HepG2 (cell line): ENCODE measurements around the gene ZBTB46. TPM values are rescaled to one million over a fixed set of nuclear protein-coding genes. Genes with fewer than 3 reads are reported as not detected.

Experiments used
- AKAP8 ChIP-seq: sonication (generic); formaldehyde crosslinking; IDR thresholded peaks from 2 replicates; pipeline ENCODE4 v1.5.1; 2020; ENCODE audit warnings: mild to moderate bottlenecking, missing genetic modification reagents
- DPF2 ChIP-seq: sonication (generic); formaldehyde crosslinking; IDR thresholded peaks from 2 replicates; pipeline ENCODE4 v1.4.0; 2020; ENCODE audit warnings: mild to moderate bottlenecking, low read depth, missing genetic modification reagents, borderline replicate concordance
- GFI1 ChIP-seq: sonication (generic); formaldehyde crosslinking; IDR thresholded peaks from 2 replicates; pipeline ENCODE4 v1.5.0; 2020; ENCODE audit warnings: missing genetic modification reagents, mild to moderate bottlenecking, borderline replicate concordance
- IRF1 ChIP-seq: sonication (generic); formaldehyde crosslinking; IDR thresholded peaks from 2 replicates; pipeline ENCODE4 v1.4.0; 2020; ENCODE audit warnings: low read depth, mild to moderate bottlenecking, missing genetic modification reagents
- ISX ChIP-seq: sonication (generic); formaldehyde crosslinking; conservative IDR thresholded peaks from 2 replicates; pipeline ENCODE4 v1.5.0; 2020; ENCODE audit warnings: missing genetic modification reagents
- MAZ ChIP-seq, 2 experiments: sonication (generic) in 1 of 2; formaldehyde crosslinking in 1 of 2; IDR thresholded peaks; 2 replicates each; pipeline versions ENCODE4 v1.5.0 to v1.6.1; 2012 to 2020; ENCODE audit warnings: low read depth in 2 of 2, mild to moderate bottlenecking in 2 of 2, borderline replicate concordance in 1 of 2, improper control_type of control experiment in 1 of 2, low read length in 1 of 2, missing genetic modification reagents in 1 of 2, moderate library complexity in 1 of 2
- MEF2D ChIP-seq: sonication (generic); formaldehyde crosslinking; IDR thresholded peaks from 2 replicates; pipeline ENCODE4 v1.5.1; 2020; ENCODE audit warnings: mild to moderate bottlenecking, missing genetic modification reagents
- MIER3 ChIP-seq: IDR thresholded peaks from 2 replicates; pipeline ENCODE4 v1.6.1; 2016; ENCODE audit warnings: missing compliant biosample characterization, borderline replicate concordance
- SMARCC2 ChIP-seq: fragments of 450-650 bp; IDR thresholded peaks from 2 replicates; pipeline ENCODE4 v1.6.1; 2017; ENCODE audit warnings: antibody characterized with exemption, mild to moderate bottlenecking
- TFDP2 ChIP-seq: sonication (generic); formaldehyde crosslinking; IDR thresholded peaks from 2 replicates; pipeline ENCODE4 v1.4.0; 2020; ENCODE audit warnings: missing genetic modification reagents
- THAP8 ChIP-seq: sonication (generic); formaldehyde crosslinking; IDR thresholded peaks from 2 replicates; pipeline ENCODE4 v1.5.1; 2020; ENCODE audit warnings: missing genetic modification reagents, mild to moderate bottlenecking, borderline replicate concordance
- ZMYM4 ChIP-seq: sonication (generic); formaldehyde crosslinking; IDR thresholded peaks from 2 replicates; pipeline ENCODE4 v1.8.1; 2023; ENCODE audit warnings: mild to moderate bottlenecking, missing genetic modification reagents
- ZNF101 ChIP-seq: sonication (generic); formaldehyde crosslinking; IDR thresholded peaks from 2 replicates; pipeline ENCODE4 v1.4.0; 2020; ENCODE audit warnings: mild to moderate bottlenecking, low read depth, missing genetic modification reagents, borderline replicate concordance
- ZNF484 ChIP-seq: sonication (generic); formaldehyde crosslinking; IDR thresholded peaks from 2 replicates; pipeline ENCODE4 v1.5.1; 2020; ENCODE audit warnings: mild to moderate bottlenecking, low read depth, missing genetic modification reagents, borderline replicate concordance
- ZNF576 ChIP-seq: sonication (generic); formaldehyde crosslinking; IDR thresholded peaks from 2 replicates; pipeline ENCODE4 v1.4.0; 2020; ENCODE audit warnings: mild to moderate bottlenecking, missing genetic modification reagents
- ZNF598 ChIP-seq: sonication (generic); formaldehyde crosslinking; IDR thresholded peaks from 2 replicates; pipeline ENCODE4 v1.5.1; 2020; ENCODE audit warnings: mild to moderate bottlenecking, missing genetic modification reagents, borderline replicate concordance
- polyA plus RNA-seq, 8 experiments: library from polyadenylated mRNA; depleted of rRNA in 3 of 8; stranded (reverse) in 7 of 8; unstranded in 1 of 8; fragments of >200 nt; fragmentation: Illumina TruSeq in 4 of 8; extraction: Trizol in 4 of 8; gene quantifications; 2 replicates each; pipeline versions ENCODE4 v1.2.1 to v1.2.3, GENCODE V29; 2011 to 2016; ENCODE audit warnings: low read depth in 4 of 8, missing spikeins in 1 of 8, mixed read lengths in 1 of 8; ENCODE audit not compliant: insufficient read depth in 1 of 8
- small RNA-seq, 3 experiments: library from RNA; depleted of rRNA; stranded (forward); fragments of <200 nt; gene quantifications; one replicate each; pipeline ENCODE3, GENCODE V24; 2012; ENCODE audit warnings: low read depth in 2 of 3, low replicate concordance in 1 of 3; ENCODE audit not compliant: insufficient read length in 3 of 3, insufficient read depth in 2 of 3
- total RNA-seq, 5 experiments: library from RNA; depleted of rRNA; stranded (reverse); fragments of >200 nt; fragmentation: Illumina TruSeq; extraction: Trizol; gene quantifications; 2 replicates each; pipeline ENCODE4 v1.2.3, GENCODE V29; 2016; ENCODE audit warnings: low read depth in 1 of 5

Gene ZBTB46
- total and polyA plus RNA-seq, 2 of the 13 experiments (the other 11 are each of a cell fraction or from before 2014, with no cell fraction given), result 1.6 to 13.5 TPM

GRCh38 chr20:63693733-63694583 lies 137.1 kb downstream of the ZBTB46 start (continued):
- TF ChIP-seq TFDP2, result no peak
- TF ChIP-seq IRF1 (CRISPR knock-in tag), result no peak
- no peak for TF ChIP-seq DPF2 (CRISPR knock-in tag)
- no peak for TF ChIP-seq GFI1 (CRISPR knock-in tag)
- TF ChIP-seq THAP8 (CRISPR knock-in tag), result no peak
- TF ChIP-seq ZNF484 (CRISPR knock-in tag), result no peak
- TF ChIP-seq MEF2D (CRISPR knock-in tag), result no peak
- TF ChIP-seq AKAP8 (CRISPR knock-in tag), result peak; percentile 20; the same call in 1 of the 2 replicates
- TF ChIP-seq ZNF598 (CRISPR knock-in tag), result no peak
- TF ChIP-seq ZNF101 (CRISPR knock-in tag), result no peak
- TF ChIP-seq MIER3, result no peak
- TF ChIP-seq MAZ (IDR thresholded peaks at IDR 0.05; ENCODE audit: borderline replicate concordance, low read depth, low read length), result no peak
- TF ChIP-seq MAZ (CRISPR knock-in tag; IDR thresholded peaks at IDR 0.05; ENCODE audit: low read depth), result no peak
- no peak for TF ChIP-seq ISX (CRISPR knock-in tag)
- no peak for TF ChIP-seq ZNF576 (CRISPR knock-in tag)
- no peak for TF ChIP-seq SMARCC2
- TF ChIP-seq ZMYM4 (CRISPR knock-in tag), result no peak

Small RNA genes lying within 50 kb of the gene (small RNA-seq; reads per million reads assigned to genes)
- 0 to 0.33 (median 0) reads per million in 3 experiments for gene LIME1
- 0 reads per million in 3 experiments for gene TNFRSF6B

Other genes with a start within 250 kb of the ZBTB46 start
- gene GMEB2, start 204.2 kb downstream of the ZBTB46 start, total RNA-seq (2016; rRNA removed; fragmentation: Illumina TruSeq; extraction: Trizol), result 11.6 and 12.4 TPM in 2 replicates
- gene GMEB2, start 204.2 kb downstream of the ZBTB46 start, polyA plus RNA-seq (2011; rRNA removed), result 10.6 and 11.5 TPM in 2 replicates
- gene STMN3, start 177.8 kb downstream of the ZBTB46 start, total RNA-seq (2016; rRNA removed; fragmentation: Illumina TruSeq; extraction: Trizol), result 28.1 and 48.3 TPM in 2 replicates
- 21.0 and 28.5 TPM in 2 replicates for gene STMN3, start 177.8 kb downstream of the ZBTB46 start, polyA plus RNA-seq (2011; rRNA removed)
- 10.9 and 21.8 TPM in 2 replicates for gene RTEL1, start 173.0 kb downstream of the ZBTB46 start, total RNA-seq (2016; rRNA removed; fragmentation: Illumina TruSeq; extraction: Trizol)
- gene RTEL1, start 173.0 kb downstream of the ZBTB46 start, polyA plus RNA-seq (2011; rRNA removed), result 29.5 and 36.4 TPM in 2 replicates
- gene TNFRSF6B, start 134.6 kb downstream of the ZBTB46 start, total RNA-seq (2016; rRNA removed; fragmentation: Illumina TruSeq; extraction: Trizol), result not detected in 2 replicates
- 0.24 and 0.86 TPM in 2 replicates for gene TNFRSF6B, start 134.6 kb downstream of the ZBTB46 start, polyA plus RNA-seq (2011; rRNA removed)
- gene ARFRP1, start 123.3 kb downstream of the ZBTB46 start, total RNA-seq (2016; rRNA removed; fragmentation: Illumina TruSeq; extraction: Trizol), result 33.7 and 51.1 TPM in 2 replicates
- gene ARFRP1, start 123.3 kb downstream of the ZBTB46 start, polyA plus RNA-seq (2011; rRNA removed), result 32.0 and 42.8 TPM in 2 replicates
- gene ZGPAT, start 123.2 kb downstream of the ZBTB46 start, total RNA-seq (2016; rRNA removed; fragmentation: Illumina TruSeq; extraction: Trizol), result 40.2 and 41.9 TPM in 2 replicates
- 23.0 and 32.8 TPM in 2 replicates for gene ZGPAT, start 123.2 kb downstream of the ZBTB46 start, polyA plus RNA-seq (2011; rRNA removed)
- 51.5 and 61.5 TPM in 2 replicates for gene LIME1, start 94.6 kb downstream of the ZBTB46 start, total RNA-seq (2016; rRNA removed; fragmentation: Illumina TruSeq; extraction: Trizol)
- gene LIME1, start 94.6 kb downstream of the ZBTB46 start, polyA plus RNA-seq (2011; rRNA removed), result 13.0 and 23.5 TPM in 2 replicates
- 47.4 and 91.4 TPM in 2 replicates for gene SLC2A4RG, start 91.5 kb downstream of the ZBTB46 start, total RNA-seq (2016; rRNA removed; fragmentation: Illumina TruSeq; extraction: Trizol)
- 95.9 and 105 TPM in 2 replicates for gene SLC2A4RG, start 91.5 kb downstream of the ZBTB46 start, polyA plus RNA-seq (2011; rRNA removed)
- gene ABHD16B, start 30.2 kb upstream of the ZBTB46 start, total RNA-seq (2016; rRNA removed; fragmentation: Illumina TruSeq; extraction: Trizol), result not detected in 2 replicates
- not detected in 2 replicates for gene ABHD16B, start 30.2 kb upstream of the ZBTB46 start, polyA plus RNA-seq (2011; rRNA removed)
- gene TPD52L2, start 34.0 kb upstream of the ZBTB46 start, total RNA-seq (2016; rRNA removed; fragmentation: Illumina TruSeq; extraction: Trizol), result 156 and 187 TPM in 2 replicates
- 184 and 198 TPM in 2 replicates for gene TPD52L2, start 34.0 kb upstream of the ZBTB46 start, polyA plus RNA-seq (2011; rRNA removed)
- 54.3 and 64.5 TPM in 2 replicates for gene DNAJC5, start 63.9 kb upstream of the ZBTB46 start, total RNA-seq (2016; rRNA removed; fragmentation: Illumina TruSeq; extraction: Trizol)
- 42.8 and 51.8 TPM in 2 replicates for gene DNAJC5, start 63.9 kb upstream of the ZBTB46 start, polyA plus RNA-seq (2011; rRNA removed)
- 48.0 and 50.2 TPM in 2 replicates for gene UCKL1, start 125.2 kb upstream of the ZBTB46 start, total RNA-seq (2016; rRNA removed; fragmentation: Illumina TruSeq; extraction: Trizol)
- gene UCKL1, start 125.2 kb upstream of the ZBTB46 start, polyA plus RNA-seq (2011; rRNA removed), result 126 and 168 TPM in 2 replicates
- 22.0 and 30.6 TPM in 2 replicates for gene ZNF512B, start 138.7 kb upstream of the ZBTB46 start, total RNA-seq (2016; rRNA removed; fragmentation: Illumina TruSeq; extraction: Trizol)
- gene ZNF512B, start 138.7 kb upstream of the ZBTB46 start, polyA plus RNA-seq (2011; rRNA removed), result 11.5 and 16.4 TPM in 2 replicates
- 5.1 and 6.1 TPM in 2 replicates for gene SAMD10, start 148.4 kb upstream of the ZBTB46 start, total RNA-seq (2016; rRNA removed; fragmentation: Illumina TruSeq; extraction: Trizol)
- gene SAMD10, start 148.4 kb upstream of the ZBTB46 start, polyA plus RNA-seq (2011; rRNA removed), result 11.0 and 11.8 TPM in 2 replicates
- 101 and 127 TPM in 2 replicates for gene PRPF6, start 149.9 kb upstream of the ZBTB46 start, total RNA-seq (2016; rRNA removed; fragmentation: Illumina TruSeq; extraction: Trizol)
- 63.7 and 65.3 TPM in 2 replicates for gene PRPF6, start 149.9 kb upstream of the ZBTB46 start, polyA plus RNA-seq (2011; rRNA removed)
- gene C20orf204, start 204.9 kb upstream of the ZBTB46 start, total RNA-seq (2016; rRNA removed; fragmentation: Illumina TruSeq; extraction: Trizol), result 36.8 and 80.0 TPM in 2 replicates
- gene C20orf204, start 204.9 kb upstream of the ZBTB46 start, polyA plus RNA-seq (2011; rRNA removed), result 22.1 and 27.2 TPM in 2 replicates
- 1.3 and 1.9 TPM in 2 replicates for gene SOX18, start 218.4 kb upstream of the ZBTB46 start, total RNA-seq (2016; rRNA removed; fragmentation: Illumina TruSeq; extraction: Trizol)
- 1.6 and 2.0 TPM in 2 replicates for gene SOX18, start 218.4 kb upstream of the ZBTB46 start, polyA plus RNA-seq (2011; rRNA removed)
- gene TCEA2, start 231.9 kb upstream of the ZBTB46 start, total RNA-seq (2016; rRNA removed; fragmentation: Illumina TruSeq; extraction: Trizol), result 25.9 and 33.7 TPM in 2 replicates
- 28.1 and 36.8 TPM in 2 replicates for gene TCEA2, start 231.9 kb upstream of the ZBTB46 start, polyA plus RNA-seq (2011; rRNA removed)
- gene RGS19, start 248.3 kb upstream of the ZBTB46 start, total RNA-seq (2016; rRNA removed; fragmentation: Illumina TruSeq; extraction: Trizol), result 10.2 and 10.7 TPM in 2 replicates
- gene RGS19, start 248.3 kb upstream of the ZBTB46 start, polyA plus RNA-seq (2011; rRNA removed), result 11.9 and 14.7 TPM in 2 replicates
- gene OPRL1, start 248.8 kb upstream of the ZBTB46 start, total RNA-seq (2016; rRNA removed; fragmentation: Illumina TruSeq; extraction: Trizol), result 0.27 and 0.35 TPM in 2 replicates
- 0.71 and 0.77 TPM in 2 replicates for gene OPRL1, start 248.8 kb upstream of the ZBTB46 start, polyA plus RNA-seq (2011; rRNA removed)